T-helper 1 cell treated with Interleukin-12 subunit alpha and Interleukin-12 subunit beta and Interleukin-4 antibody, amounts not matched to agents 30 ng/mL and 1 ng/mL, for 36 hours (primary cell): Measurements from ENCODE around the gene CLIC5. TPM values are rescaled to one million over a fixed set of nuclear protein-coding genes. Genes with fewer than 3 reads are reported as not detected.

Experiments
- intact Hi-C: fragments of 100-400 bp; cut with micrococcal nuclease; formaldehyde crosslinking; loops from one replicate; pipeline ENCODE4 v1.15.1; 2024
- total RNA-seq: library from RNA; stranded (reverse); gene quantifications from 2 replicates; pipeline ENCODE4 v1.2.3, GENCODE V29; 2022

Gene CLIC5
- total RNA-seq, 1 donor from 2014 or later, result 4.4 TPM

GRCh38 chr6:46002264-46002663 lies 13.4 kb downstream of the CLIC5 start:
- intact Hi-C loops, result no loop called here

- intact Hi-C loops, result no loop called here
Measured at GRCh38 chr6:46000905-46001304, 14.8 kb downstream of the CLIC5 start.

- intact Hi-C loops, result no loop called here
Measured at GRCh38 chr6:45998524-45998923, 17.1 kb downstream of the CLIC5 start.

GRCh38 chr6:45997875-45998506 lies 17.7 kb downstream of the CLIC5 start:
- intact Hi-C loops, result no loop called here

GRCh38 chr6:45991189-45991588 lies 24.5 kb downstream of the CLIC5 start:
- intact Hi-C loops, result no loop called here

GRCh38 chr6:45990162-45990561 lies 25.5 kb downstream of the CLIC5 start:
- intact Hi-C loops, result no loop called here

- intact Hi-C loops, result no loop called here
Measured at GRCh38 chr6:45988635-45989034, 27.0 kb downstream of the CLIC5 start.

GRCh38 chr6:45987856-45988255 lies 27.8 kb downstream of the CLIC5 start:
- intact Hi-C loops, result no loop called here

- intact Hi-C loops, result no loop called here
Measured at GRCh38 chr6:45986746-45987274, 28.9 kb downstream of the CLIC5 start.

GRCh38 chr6:45984788-45985425 lies 30.8 kb downstream of the CLIC5 start:
- intact Hi-C loops, result no loop called here

- intact Hi-C loops, result no loop called here
Measured at GRCh38 chr6:45984347-45984746, 31.3 kb downstream of the CLIC5 start.

- intact Hi-C loops, result no loop called here
Measured at GRCh38 chr6:45983062-45983461, 32.6 kb downstream of the CLIC5 start.

- intact Hi-C loops, result no loop called here
Measured at GRCh38 chr6:45982280-45983036, 33.2 kb downstream of the CLIC5 start.

GRCh38 chr6:45981046-45981445 lies 34.6 kb downstream of the CLIC5 start:
- intact Hi-C loops, result no loop called here

GRCh38 chr6:45979311-45979710 lies 36.3 kb downstream of the CLIC5 start:
- intact Hi-C loops, result no loop called here

- intact Hi-C loops, result no loop called here
Measured at GRCh38 chr6:45974596-45974995, 41.1 kb downstream of the CLIC5 start.

- intact Hi-C loops, result no loop called here
Measured at GRCh38 chr6:45972795-45973503, 42.7 kb downstream of the CLIC5 start.

GRCh38 chr6:45971287-45971686 lies 44.4 kb downstream of the CLIC5 start:
- intact Hi-C loops, result no loop called here

- intact Hi-C loops, result no loop called here
Measured at GRCh38 chr6:45970326-45970725, 45.3 kb downstream of the CLIC5 start.

- intact Hi-C loops, result no loop called here
Measured at GRCh38 chr6:45969883-45970282, 45.8 kb downstream of the CLIC5 start.

- intact Hi-C loops, result no loop called here
Measured at GRCh38 chr6:45969026-45969425, 46.6 kb downstream of the CLIC5 start.

GRCh38 chr6:45967363-45967762 lies 48.3 kb downstream of the CLIC5 start:
- intact Hi-C loops, result no loop called here
